Brain microvascular endothelial cell (primary cell): ENCODE measurements around the gene SPTLC3.

Source experiments
- DNase-seq: peaks from one replicate; pipeline ENCODE4 v3.0.0-alpha.2; 2020
- H3K27ac ChIP-seq: fragments of 250-450 bp; sonication (Bioruptor Pico); 2 replicates; pipeline ENCODE4 v1.5.1; 2020; ENCODE audit warnings: mild to moderate bottlenecking, moderate library complexity
- H3K27me3 ChIP-seq: fragments of 250-450 bp; sonication (Bioruptor Pico); replicated peaks from 2 replicates; pipeline ENCODE4 v1.5.1; 2020; ENCODE audit warnings: mild to moderate bottlenecking
- H3K36me3 ChIP-seq: fragments of 250-450 bp; sonication (Bioruptor Pico); replicated peaks from 2 replicates; pipeline ENCODE4 v1.5.1; 2020; ENCODE audit warnings: mild to moderate bottlenecking
- H3K4me3 ChIP-seq: 2 replicates; pipeline ENCODE4 v1.5.1; 2011; ENCODE audit warnings: low read depth, mild to moderate bottlenecking, control low read depth, low read length, moderate library complexity
- in situ Hi-C: cut with HindIII; loops from 2 replicates; pipeline ENCODE4 v1.10.0; 2017; ENCODE audit warnings: low sequenced_read_pairs, low pct_ligation_motif_present
- TF ChIP-seq, protein P1 (sequence below): IDR thresholded peaks from 2 replicates; pipeline ENCODE4 v1.5.1; 2011; ENCODE audit warnings: low read depth, mild to moderate bottlenecking, moderate library complexity, low read length, control low read depth, inconsistent platforms; ENCODE audit errors: missing control alignments

The SPTLC3 gene

GRCh38 chr20:13008761-13009681, at the start of gene SPTLC3:
Gene SPTLC3, plus strand, starts transcription at chr20:13008972. Its CDS starts 296 bp downstream, at chr20:13009268.
- peak within 1 kb of the TSS; percentile 2 for H3K27ac ChIP-seq
- in situ Hi-C loops, result no loop called here
- no peaks in the 10 kb centered on the region for H3K27me3 ChIP-seq
- DNase-seq, result peak; percentile 21
- H3K36me3 ChIP-seq, result no peaks in the 10 kb centered on the region
- TF ChIP-seq, protein P1, sequence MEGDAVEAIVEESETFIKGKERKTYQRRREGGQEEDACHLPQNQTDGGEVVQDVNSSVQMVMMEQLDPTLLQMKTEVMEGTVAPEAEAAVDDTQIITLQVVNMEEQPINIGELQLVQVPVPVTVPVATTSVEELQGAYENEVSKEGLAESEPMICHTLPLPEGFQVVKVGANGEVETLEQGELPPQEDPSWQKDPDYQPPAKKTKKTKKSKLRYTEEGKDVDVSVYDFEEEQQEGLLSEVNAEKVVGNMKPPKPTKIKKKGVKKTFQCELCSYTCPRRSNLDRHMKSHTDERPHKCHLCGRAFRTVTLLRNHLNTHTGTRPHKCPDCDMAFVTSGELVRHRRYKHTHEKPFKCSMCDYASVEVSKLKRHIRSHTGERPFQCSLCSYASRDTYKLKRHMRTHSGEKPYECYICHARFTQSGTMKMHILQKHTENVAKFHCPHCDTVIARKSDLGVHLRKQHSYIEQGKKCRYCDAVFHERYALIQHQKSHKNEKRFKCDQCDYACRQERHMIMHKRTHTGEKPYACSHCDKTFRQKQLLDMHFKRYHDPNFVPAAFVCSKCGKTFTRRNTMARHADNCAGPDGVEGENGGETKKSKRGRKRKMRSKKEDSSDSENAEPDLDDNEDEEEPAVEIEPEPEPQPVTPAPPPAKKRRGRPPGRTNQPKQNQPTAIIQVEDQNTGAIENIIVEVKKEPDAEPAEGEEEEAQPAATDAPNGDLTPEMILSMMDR, result peak; percentile 28
- peak within 1 kb of the TSS; percentile 51 for H3K4me3 ChIP-seq

GRCh38 chr20:12961725-12962124, 47.0 kb upstream of the SPTLC3 start:
- no peaks in the 10 kb centered on the region for H3K27me3 ChIP-seq
- no peak for DNase-seq
- no peak overlapping the region for H3K4me3 ChIP-seq
- no peaks in the 10 kb centered on the region for H3K36me3 ChIP-seq
- H3K27ac ChIP-seq, result no peak overlapping the region
- TF ChIP-seq, protein P1, result no peak
- in situ Hi-C loops, result loop anchor here (25.0 kb wide), 1 partner anchor 151 kb away; no protein-coding TSS in a partner anchor

- TF ChIP-seq, protein P1, result no peak
- DNase-seq, result no peak
- no peak overlapping the region for H3K4me3 ChIP-seq
- H3K27ac ChIP-seq, result no peak overlapping the region
- no peaks in the 10 kb centered on the region for H3K36me3 ChIP-seq
- in situ Hi-C loops, result loop anchor here (25.0 kb wide), 1 partner anchor 149 kb away; no protein-coding TSS in a partner anchor
- H3K27me3 ChIP-seq, result no peaks in the 10 kb centered on the region
These were observed 45.9 kb upstream of the SPTLC3 start for GRCh38 chr20:12962895-12963294.

DNA sequence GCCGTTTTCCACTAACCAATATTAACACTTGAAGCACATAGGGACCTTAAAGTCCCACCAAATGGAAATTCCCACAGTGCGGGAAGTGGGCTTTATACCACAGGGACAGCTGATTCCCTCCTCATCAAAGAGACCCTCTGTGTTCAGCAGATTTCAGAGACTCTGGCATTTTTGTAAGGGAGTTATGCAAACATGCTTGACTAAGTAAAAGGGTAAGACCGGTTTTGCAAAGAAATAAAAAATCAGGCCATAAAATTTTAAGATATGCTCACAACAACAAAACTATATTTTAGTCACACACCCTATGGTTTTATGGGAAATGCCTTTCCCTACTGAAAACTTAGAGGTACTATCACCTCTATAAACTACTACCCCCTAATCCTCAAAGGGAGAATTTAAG, 45.4 kb upstream of the SPTLC3 start:
- in situ Hi-C loops, result loop anchor here (25.0 kb wide), 1 partner anchor 149 kb away; no protein-coding TSS in a partner anchor

DNA sequence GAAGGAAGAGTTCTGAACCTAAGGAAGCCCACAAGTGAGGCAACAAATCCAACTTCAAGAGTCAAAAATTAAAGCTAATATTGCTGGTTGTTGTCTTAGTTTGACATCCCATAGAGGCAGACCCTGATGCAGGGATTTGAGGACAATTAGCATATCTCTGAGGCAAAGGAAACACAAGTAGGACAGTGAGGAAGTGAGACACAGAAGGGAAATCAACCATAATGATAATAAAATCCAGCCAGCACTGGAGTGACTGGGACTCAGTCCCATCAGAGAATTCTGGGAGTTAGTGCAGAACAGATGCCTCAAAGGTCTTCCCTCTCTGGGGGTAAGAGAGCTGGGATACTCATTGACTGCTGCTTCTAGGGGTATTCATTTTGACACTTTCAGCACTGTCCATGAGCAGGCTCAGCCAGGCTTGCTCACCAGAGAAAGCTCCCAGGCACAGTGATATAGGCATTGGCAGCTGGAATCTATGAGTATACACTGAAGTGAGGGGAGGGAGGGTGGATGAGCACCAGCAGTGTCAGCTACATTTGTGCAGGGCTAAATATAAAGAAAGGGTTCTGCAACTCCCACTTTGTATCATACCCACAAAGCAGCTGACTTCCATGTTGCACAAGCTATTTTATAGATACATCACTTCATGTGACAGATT, 43.4 kb upstream of the SPTLC3 start:
- in situ Hi-C loops, result loop anchor here (25.0 kb wide), 1 partner anchor 147 kb away; no protein-coding TSS in a partner anchor
- Histone ChIP-seq H3K27ac (no peak overlapping the region), H3K36me3 (no peaks in the 10 kb centered on the region), H3K27me3 (no peaks in the 10 kb centered on the region), H3K4me3 (no peak overlapping the region)
- TF ChIP-seq, protein P1, result no peak
- DNase-seq, result no peak

More for the DNA sequence above, 45.4 kb upstream of the SPTLC3 start:
- Histone ChIP-seq H3K4me3 (no peak overlapping the region), H3K27ac (no peak overlapping the region), H3K36me3 (no peaks in the 10 kb centered on the region), H3K27me3 (no peaks in the 10 kb centered on the region)
- DNase-seq, result no peak
- TF ChIP-seq, protein P1, result no peak
